Vagina (tissue), 2 donors: Measurements from ENCODE around the gene KRT13. TPM values are rescaled to one million over a fixed set of nuclear protein-coding genes. Genes with fewer than 3 reads are reported as not detected.
"Not testable (repeated sequence)": the region's sequence is repeated elsewhere in the genome, so short reads cannot be mapped to it uniquely, and the experiment has no call there.

Experiments
- DNase-seq, 2 donors: peaks; one replicate each; pipeline ENCODE4 v3.0.0-alpha.2; 2017; ENCODE audit errors: extremely low spot score in 2 of 2
- H3K27ac ChIP-seq: fragments of 200-600 bp; sonication (generic); one replicate; pipeline ENCODE4 v1.5.1; 2019
- H3K27me3 ChIP-seq: fragments of 200-600 bp; sonication (generic); one replicate; pipeline ENCODE4 v1.5.1; 2019
- H3K36me3 ChIP-seq, 2 donors: fragments of 200-600 bp; sonication (generic); one replicate each; pipeline ENCODE4 v1.5.1; 2017 to 2019
- H3K4me1 ChIP-seq: fragments of 200-600 bp; sonication (generic); one replicate; pipeline ENCODE4 v1.5.1; 2019
- H3K4me3 ChIP-seq, 2 donors: fragments of 200-600 bp; sonication (generic); 1 replicate in 1 of 2; 2 replicates in 1 of 2; pipeline ENCODE4 v1.5.1; 2016 to 2019
- H3K9me3 ChIP-seq: fragments of 200-600 bp; sonication (generic); one replicate; pipeline ENCODE4 v1.5.1; 2019
- CTCF ChIP-seq, 3 experiments: fragments of 450-650 bp in 2 of 3; fragments of 200-600 bp in 1 of 3; sonication (generic) in 1 of 3; IDR thresholded peaks; one replicate each; pipeline ENCODE4 v1.5.1; 2017 to 2019; ENCODE audit warnings: antibody characterized with exemption in 3 of 3, mild to moderate bottlenecking in 2 of 3, moderate library complexity in 2 of 3
- POLR2A ChIP-seq, 2 donors: fragments of 450-650 bp; IDR thresholded peaks; one replicate each; pipeline ENCODE4 v1.6.1; 2017; ENCODE audit warnings: antibody characterized with exemption in 2 of 2, mild to moderate bottlenecking in 2 of 2, moderate library complexity in 2 of 2
- POLR2AphosphoS5 ChIP-seq, 2 donors: sonication (generic); formaldehyde crosslinking; IDR thresholded peaks; one replicate each; pipeline ENCODE4 v1.9.0; 2017; ENCODE audit warnings: antibody characterized with exemption in 2 of 2, mild to moderate bottlenecking in 2 of 2, low read depth in 1 of 2; ENCODE audit not compliant: insufficient read depth in 1 of 2
- intact Hi-C: fragments of 100-400 bp; cut with DNase I; formaldehyde crosslinking; loops from one replicate; pipeline ENCODE4 v1.15.1; 2023
- total RNA-seq: library from RNA; depleted of rRNA; stranded (reverse); fragments of >200 nt; gene quantifications from one replicate; pipeline ENCODE4 v1.2.3, GENCODE V29; 2016

Gene KRT13
- total RNA-seq, 1 donor from 2014 or later, result 10,968 TPM

GRCh38 chr17:41546819-41547218 is 41.4 kb upstream of the KRT13 start:
- H3K27ac ChIP-seq, result peak overlapping the region; percentile 92

GRCh38 chr17:41545829-41546410 is 40.5 kb upstream of the KRT13 start:
- no peaks in the 10 kb centered on the region for H3K27me3 ChIP-seq
- DNase-seq, result no peak
- intact Hi-C loops, result no loop called here
- TF ChIP-seq CTCF (IDR thresholded peaks at IDR 0.05), result no peak
- TF ChIP-seq POLR2AphosphoS5 (IDR thresholded peaks at IDR 0.05; ENCODE audit: insufficient read depth in 1 of 2, low read depth in 1 of 2), result no peak
- TF ChIP-seq POLR2A (IDR thresholded peaks at IDR 0.05), result no peak
- H3K4me3 ChIP-seq, result no peak overlapping the region
- H3K27ac ChIP-seq, result no peak overlapping the region
- no peaks in the 10 kb centered on the region for H3K9me3 ChIP-seq
- H3K4me1 ChIP-seq, result peaks cover 37% of the 10 kb centered on the region
- no peaks in the 10 kb centered on the region for H3K36me3 ChIP-seq

More at GRCh38 chr17:41546819-41547218, 41.4 kb upstream of the KRT13 start:
- Histone ChIP-seq H3K4me3 (no peak overlapping the region), H3K36me3 (no peaks in the 10 kb centered on the region), H3K4me1 (peaks cover 37% of the 10 kb centered on the region), H3K9me3 (no peaks in the 10 kb centered on the region), H3K27me3 (no peaks in the 10 kb centered on the region)
- no peak for DNase-seq
- intact Hi-C loops, result no loop called here
- TF ChIP-seq CTCF (IDR thresholded peaks at IDR 0.05), result no peak
- no peak for TF ChIP-seq POLR2AphosphoS5 (IDR thresholded peaks at IDR 0.05; ENCODE audit: insufficient read depth in 1 of 2, low read depth in 1 of 2)
- TF ChIP-seq POLR2A (IDR thresholded peaks at IDR 0.05), result no peak

GRCh38 chr17:41544935-41545334 is 39.5 kb upstream of the KRT13 start:
- DNase-seq, result no peak
- intact Hi-C loops, result no loop called here
- Histone ChIP-seq H3K27ac (no peak overlapping the region), H3K36me3 (no peaks in the 10 kb centered on the region), H3K9me3 (no peaks in the 10 kb centered on the region), H3K4me3 (no peak overlapping the region), H3K27me3 (no peaks in the 10 kb centered on the region), H3K4me1 (peaks cover 30% of the 10 kb centered on the region)
- TF ChIP-seq POLR2A (IDR thresholded peaks at IDR 0.05), result no peak
- TF ChIP-seq POLR2AphosphoS5 (IDR thresholded peaks at IDR 0.05; ENCODE audit: insufficient read depth in 1 of 2, low read depth in 1 of 2), result no peak
- TF ChIP-seq CTCF (IDR thresholded peaks at IDR 0.05), result no peak

DNA sequence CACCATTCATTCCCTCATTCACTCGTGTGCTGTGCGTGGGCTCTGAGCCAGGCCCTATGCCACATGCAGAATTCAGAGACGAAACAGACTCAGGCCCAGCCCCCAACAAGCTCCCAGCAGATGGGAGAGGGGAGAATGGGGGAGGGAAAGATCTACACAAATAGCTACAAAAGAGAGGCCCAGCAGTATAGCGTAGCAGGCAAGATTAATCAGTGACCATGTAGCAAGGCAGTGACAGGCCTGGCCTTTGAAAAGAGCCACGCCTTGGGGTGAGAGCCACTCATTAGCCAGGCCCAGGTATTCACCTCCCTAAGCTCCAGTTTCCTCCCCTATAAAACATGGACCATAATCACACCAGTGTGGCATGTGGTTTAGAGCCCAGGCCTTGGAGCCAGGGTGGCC is 39.1 kb upstream of the KRT13 start:
- no peak for DNase-seq
- Histone ChIP-seq H3K9me3 (no peaks in the 10 kb centered on the region), H3K27ac (no peak overlapping the region), H3K4me3 (no peak overlapping the region), H3K4me1 (peaks cover 25% of the 10 kb centered on the region), H3K27me3 (no peaks in the 10 kb centered on the region), H3K36me3 (no peaks in the 10 kb centered on the region)
- intact Hi-C loops, result no loop called here
- TF ChIP-seq POLR2A (IDR thresholded peaks at IDR 0.05) (no peak), CTCF (IDR thresholded peaks at IDR 0.05) (no peak), POLR2AphosphoS5 (IDR thresholded peaks at IDR 0.05; ENCODE audit: insufficient read depth in 1 of 2, low read depth in 1 of 2) (no peak)

DNA sequence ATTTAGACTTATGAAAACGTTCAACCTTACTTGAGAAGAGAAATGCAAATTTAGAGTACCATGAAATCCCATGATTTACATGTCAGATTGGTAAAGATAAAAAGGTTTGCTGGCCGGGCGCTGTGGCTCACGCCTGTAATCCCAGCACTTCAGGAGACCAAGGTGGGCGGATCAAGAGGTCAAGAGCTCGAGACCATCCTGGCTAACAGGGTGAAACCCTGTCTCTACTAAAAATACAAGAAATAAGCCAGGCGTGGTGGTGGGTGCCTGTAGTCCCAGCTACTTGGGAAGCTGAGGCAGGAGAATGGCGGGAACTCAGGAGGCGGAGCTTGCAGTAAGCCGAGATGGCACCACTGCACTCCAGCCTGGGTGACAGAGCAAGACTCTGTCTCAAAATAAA is 37.4 kb upstream of the KRT13 start:
- H3K9me3 ChIP-seq, H3K4me1 ChIP-seq, H3K4me3 ChIP-seq, intact Hi-C loops, H3K27ac ChIP-seq, DNase-seq, H3K36me3 ChIP-seq, H3K27me3 ChIP-seq: not testable (repeated sequence)
